Measurements from ENCODE around the gene LCN12. TPM values are rescaled to one million over a fixed set of nuclear protein-coding genes. Genes with fewer than 3 reads are reported as not detected.

LCN12 gene
- total RNA-seq, 4 donors from 2014 or later = 5.4 to 43.2 (median 10.3) TPM; not detected in 1

GRCh38 chr9:136960212-136960937 is 8.3 kb downstream of the LCN12 start:
- Histone ChIP-seq H3K4me1 (no peaks in the 10 kb centered on the region), H3K9me3 (no peaks in the 10 kb centered on the region), H3K4me3 (no peak overlapping the region), H3K27ac (no peak overlapping the region), H3K27me3 (no peaks in the 10 kb centered on the region), H3K36me3 (no peaks in the 10 kb centered on the region)
- TF ChIP-seq POLR2A (IDR thresholded peaks at IDR 0.05) (no peak), CTCF (IDR thresholded peaks at IDR 0.05) (no peak)
- intact Hi-C loops (cut with DNase I; ENCODE audit: low total_unique reads) = no loop called here
- no peak for DNase-seq

- H3K27me3 ChIP-seq = no peaks in the 10 kb centered on the region
- no peak for DNase-seq
- H3K27ac ChIP-seq = no peak overlapping the region
- no peaks in the 10 kb centered on the region for H3K9me3 ChIP-seq
- no peak overlapping the region for H3K4me3 ChIP-seq
- intact Hi-C loops (cut with DNase I; ENCODE audit: low total_unique reads) = no loop called here
- no peaks in the 10 kb centered on the region for H3K36me3 ChIP-seq
- H3K4me1 ChIP-seq = no peaks in the 10 kb centered on the region
- TF ChIP-seq CTCF (IDR thresholded peaks at IDR 0.05) = no peak
- TF ChIP-seq POLR2A (IDR thresholded peaks at IDR 0.05) = no peak
Measured at GRCh38 chr9:136960938-136961275, 8.8 kb downstream of the LCN12 start.

GRCh38 chr9:136961279-136962065 is 9.4 kb downstream of the LCN12 start:
- Histone ChIP-seq H3K27ac (no peak overlapping the region), H3K36me3 (no peaks in the 10 kb centered on the region), H3K4me1 (no peaks in the 10 kb centered on the region), H3K9me3 (no peaks in the 10 kb centered on the region), H3K4me3 (no peak overlapping the region), H3K27me3 (no peaks in the 10 kb centered on the region)
- intact Hi-C loops (cut with DNase I; ENCODE audit: low total_unique reads) = no loop called here
- no peak for DNase-seq
- TF ChIP-seq CTCF (IDR thresholded peaks at IDR 0.05) = no peak
- TF ChIP-seq POLR2A (IDR thresholded peaks at IDR 0.05) = no peak

GRCh38 chr9:136962163-136962562 is 10.1 kb downstream of the LCN12 start:
- intact Hi-C loops (cut with DNase I; ENCODE audit: low total_unique reads) = no loop called here
- H3K27ac ChIP-seq = no peak overlapping the region
- H3K36me3 ChIP-seq = no peaks in the 10 kb centered on the region
- no peak for DNase-seq
- no peak for TF ChIP-seq CTCF (IDR thresholded peaks at IDR 0.05)
- TF ChIP-seq POLR2A (IDR thresholded peaks at IDR 0.05) = no peak
- no peaks in the 10 kb centered on the region for H3K4me1 ChIP-seq
- no peak overlapping the region for H3K4me3 ChIP-seq
- H3K27me3 ChIP-seq = no peaks in the 10 kb centered on the region
- no peaks in the 10 kb centered on the region for H3K9me3 ChIP-seq

- intact Hi-C loops (cut with DNase I; ENCODE audit: low total_unique reads) = no loop called here
- no peak for DNase-seq
- Histone ChIP-seq H3K9me3 (no peaks in the 10 kb centered on the region), H3K4me1 (no peaks in the 10 kb centered on the region), H3K36me3 (no peaks in the 10 kb centered on the region), H3K27ac (no peak overlapping the region), H3K4me3 (no peak overlapping the region), H3K27me3 (no peaks in the 10 kb centered on the region)
- TF ChIP-seq CTCF (IDR thresholded peaks at IDR 0.05) (no peak), POLR2A (IDR thresholded peaks at IDR 0.05) (no peak)
Measured at GRCh38 chr9:136962701-136963248, 10.7 kb downstream of the LCN12 start.
